ENCODE results near the gene CCDC188. TPM values are rescaled to one million over a fixed set of nuclear protein-coding genes. Genes with fewer than 3 reads are reported as not detected.

The CCDC188 gene
- total RNA-seq, 1 experiment from 2014 or later = not detected

- peak overlapping the region; percentile 68 for H3K4me2 ChIP-seq
- CTCF ChIA-PET = no interaction called here
- H3K4me3 ChIP-seq = peak overlapping the region; percentile 67
- H3K9me3 ChIP-seq (ENCODE audit: insufficient read depth, low read depth) = no peaks in the 10 kb centered on the region
- intact Hi-C loops (cut with micrococcal nuclease; ENCODE audit: unreplicated experiment) = loop anchor here (2.0 kb wide), 2 partner anchors 36 to 154 kb away; partner anchors contain the start of gene DGCR8
- H3F3A ChIP-seq (ENCODE audit: insufficient read depth, low read depth) = peaks cover 7% of the 10 kb centered on the region; the same call in 1 of the 2 replicates
- no peak for DNase-seq
- TF ChIP-seq CTCF (conservative IDR thresholded peaks at IDR 0.05) (no peak), EZH2 (IDR thresholded peaks at IDR 0.05; ENCODE audit: low read depth) (no peak)
- no TSS peak for BruUV-seq (replicated peaks)
- H3K9me2 ChIP-seq (ENCODE audit: insufficient read depth) = no peaks in the 10 kb centered on the region
- no peaks in the 10 kb centered on the region for H4K20me1 ChIP-seq (ENCODE audit: insufficient read depth)
- H3K27me3 ChIP-seq (ENCODE audit: insufficient read depth, low read depth) = no peaks in the 10 kb centered on the region
- no peaks in the 10 kb centered on the region for H3K36me3 ChIP-seq (ENCODE audit: low read depth)
- POLR2A ChIA-PET (ENCODE audit: unreplicated experiment) = no interaction called here
- H3K4me1 ChIP-seq (replicated peaks; ENCODE audit: insufficient read depth) = peaks cover 9% of the 10 kb centered on the region; the same call in 1 of the 2 replicates
- peak overlapping the region; percentile 88 for H2AFZ ChIP-seq
- H3K27ac ChIP-seq = 0 out of 2 replicates have a peak overlapping the region, but pooled peaks have one; percentile 28
- H3K79me2 ChIP-seq (ENCODE audit: low read depth) = peaks cover 55% of the 10 kb centered on the region
These were observed 34.4 kb downstream of the CCDC188 start for GRCh38 chr22:20116376-20116950.

- CTCF ChIA-PET = no interaction called here
- H3K36me3 ChIP-seq (ENCODE audit: low read depth) = no peaks in the 10 kb centered on the region
- H3F3A ChIP-seq (ENCODE audit: insufficient read depth, low read depth) = peaks cover 14% of the 10 kb centered on the region; the same call in 1 of the 2 replicates
- POLR2A ChIA-PET (ENCODE audit: unreplicated experiment) = no interaction called here
- no peaks in the 10 kb centered on the region for H3K27me3 ChIP-seq (ENCODE audit: insufficient read depth, low read depth)
- H3K4me2 ChIP-seq = peak within 1 kb of the TSS; percentile 68
- DNase-seq = no peak
- H3K27ac ChIP-seq = 0 out of 2 replicates have a peak within 1 kb of the TSS, but pooled peaks have one; percentile 28
- peaks cover 9% of the 10 kb centered on the region; the same call in 1 of the 2 replicates for H3K4me1 ChIP-seq (replicated peaks; ENCODE audit: insufficient read depth)
- no peaks in the 10 kb centered on the region for H3K9me2 ChIP-seq (ENCODE audit: insufficient read depth)
- peak within 1 kb of the TSS; percentile 88 for H2AFZ ChIP-seq
- TF ChIP-seq CTCF (conservative IDR thresholded peaks at IDR 0.05) = no peak
- no peak for TF ChIP-seq EZH2 (IDR thresholded peaks at IDR 0.05; ENCODE audit: low read depth)
- TSS peak; percentile 32 for BruUV-seq (replicated peaks)
- intact Hi-C loops (cut with micrococcal nuclease; ENCODE audit: unreplicated experiment) = loop anchor here (2.0 kb wide), 2 partner anchors 35 to 153 kb away; partner anchors contain the start of gene DGCR8
- H3K4me3 ChIP-seq = peak within 1 kb of the TSS; percentile 67
- peaks cover 49% of the 10 kb centered on the region for H3K79me2 ChIP-seq (ENCODE audit: low read depth)
- no peaks in the 10 kb centered on the region for H3K9me3 ChIP-seq (ENCODE audit: insufficient read depth, low read depth)
- H4K20me1 ChIP-seq (ENCODE audit: insufficient read depth) = no peaks in the 10 kb centered on the region
These were observed 35.0 kb downstream of the CCDC188 start, which contains the start of gene RANBP1 for GRCh38 chr22:20115691-20116375. Gene RANBP1, plus strand, starts transcription at chr22:20116104. Its CDS starts 81 bp downstream, at chr22:20116185.

- no peak overlapping the region for H2AFZ ChIP-seq
- no peak overlapping the region for H3K4me3 ChIP-seq
- BruUV-seq (replicated peaks) = no TSS peak
- no peaks in the 10 kb centered on the region for H4K20me1 ChIP-seq (ENCODE audit: insufficient read depth)
- no peaks in the 10 kb centered on the region for H3K9me2 ChIP-seq (ENCODE audit: insufficient read depth)
- no peak overlapping the region for H3K4me2 ChIP-seq
- CTCF ChIA-PET = no interaction called here
- H3K27ac ChIP-seq = no peak overlapping the region
- no peaks in the 10 kb centered on the region for H3K36me3 ChIP-seq (ENCODE audit: low read depth)
- peaks cover 9% of the 10 kb centered on the region; the same call in 1 of the 2 replicates for H3K4me1 ChIP-seq (replicated peaks; ENCODE audit: insufficient read depth)
- DNase-seq = no peak
- no peaks in the 10 kb centered on the region for H3K9me3 ChIP-seq (ENCODE audit: insufficient read depth, low read depth)
- H3K79me2 ChIP-seq (ENCODE audit: low read depth) = peaks cover 38% of the 10 kb centered on the region
- intact Hi-C loops (cut with micrococcal nuclease; ENCODE audit: unreplicated experiment) = no loop called here
- H3F3A ChIP-seq (ENCODE audit: insufficient read depth, low read depth) = peaks cover 20% of the 10 kb centered on the region; the same call in 1 of the 2 replicates
- TF ChIP-seq CTCF (conservative IDR thresholded peaks at IDR 0.05) (no peak), EZH2 (IDR thresholded peaks at IDR 0.05; ENCODE audit: low read depth) (no peak)
- POLR2A ChIA-PET (ENCODE audit: unreplicated experiment) = no interaction called here
- no peaks in the 10 kb centered on the region for H3K27me3 ChIP-seq (ENCODE audit: insufficient read depth, low read depth)
These were observed 36.1 kb downstream of the CCDC188 start for GRCh38 chr22:20114506-20115475.
